Left cardiac atrium (tissue), 4 donors: ENCODE results near the gene SLC25A19. TPM values are rescaled to one million over a fixed set of nuclear protein-coding genes. Genes with fewer than 3 reads are reported as not detected.
"Not testable (repeated sequence)": the region's sequence is repeated elsewhere in the genome, so short reads cannot be mapped to it uniquely, and the experiment has no call there.

Experiments used
- ATAC-seq, 2 donors: fragments of 200-7000 bp; cut with Tn5 transposase; one replicate each; pipeline ENCODE4 v1.9.1; 2020; ENCODE audit warnings: mild to moderate bottlenecking in 2 of 2, moderate library complexity in 2 of 2
- DNase-seq: peaks from one replicate; pipeline ENCODE4 v3.0.0-alpha.2; 2020
- intact Hi-C, 2 donors: fragments of 100-400 bp; cut with DNase I; formaldehyde crosslinking; loops; one replicate each; pipeline versions ENCODE4 v1.14.1 to v1.15.1; 2022 to 2023
- total RNA-seq, 2 donors: library from RNA; stranded (reverse); fragmentation: NEBNext Ultra II Directional; extraction: Animal tissue kit (Norgen Biotek cat#: 25700); gene quantifications; one replicate each; pipeline ENCODE4 v1.2.1, GENCODE V29; 2021
- donor health status: DM: no; HTN: yes; CAD: no.
- donor health status: DM: no; HTN: yes; CAD: no; lungs with severe emphysema.
- donor health status: DM: yes; HTN: yes; CAD: no.
- donor health status: Dilated cardiomyopathy.

The SLC25A19 gene
- total RNA-seq, 2 donors from 2014 or later: 15.2 to 21.0 TPM

DNA sequence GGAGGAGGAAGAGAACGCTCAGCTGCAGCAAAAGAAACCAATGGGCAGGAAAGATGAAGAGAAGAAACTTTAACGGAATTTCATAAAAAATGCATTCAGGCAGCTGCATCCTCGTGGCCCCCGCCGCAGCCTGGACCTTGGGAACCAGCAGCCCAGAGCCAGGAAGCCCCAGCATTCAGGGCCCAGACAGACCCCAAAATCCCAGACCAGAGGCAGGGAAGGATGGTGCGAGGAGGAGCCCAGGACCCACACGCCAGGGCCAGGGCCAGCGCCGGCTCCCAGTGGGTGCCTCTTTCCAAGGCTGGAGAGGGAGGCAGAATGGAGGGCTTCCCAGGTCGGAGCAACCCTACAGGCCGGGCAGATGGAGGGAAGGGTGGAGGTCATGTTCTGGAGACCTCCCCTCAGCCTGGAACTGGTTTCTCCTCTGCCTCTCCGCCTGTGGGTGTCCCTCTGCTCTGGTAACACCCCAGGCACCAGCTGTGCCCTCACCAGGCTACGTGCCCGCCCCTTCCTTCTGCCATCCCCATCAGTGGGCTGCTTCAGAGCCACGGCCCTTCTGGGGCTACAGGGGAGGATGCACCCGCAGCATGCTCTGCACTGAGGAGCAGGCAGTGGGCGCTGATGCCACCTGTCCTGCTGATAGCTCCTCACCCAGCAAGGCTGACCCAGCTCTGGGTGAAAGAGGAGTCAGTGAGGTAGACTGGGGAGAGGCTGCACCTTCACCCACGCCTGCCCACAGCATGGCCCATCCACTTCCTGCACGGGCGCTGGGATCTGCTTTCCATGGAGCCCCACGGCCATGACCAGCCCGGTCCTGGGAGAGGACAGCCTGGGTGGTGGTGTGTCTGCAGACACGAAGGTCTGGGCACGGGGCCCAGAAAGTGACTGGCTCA is 17.0 kb downstream of the SLC25A19 start:
- DNase-seq: peak; percentile 75
- ATAC-seq: peak; percentile 12 to 28
- intact Hi-C loops: no loop called here

DNA sequence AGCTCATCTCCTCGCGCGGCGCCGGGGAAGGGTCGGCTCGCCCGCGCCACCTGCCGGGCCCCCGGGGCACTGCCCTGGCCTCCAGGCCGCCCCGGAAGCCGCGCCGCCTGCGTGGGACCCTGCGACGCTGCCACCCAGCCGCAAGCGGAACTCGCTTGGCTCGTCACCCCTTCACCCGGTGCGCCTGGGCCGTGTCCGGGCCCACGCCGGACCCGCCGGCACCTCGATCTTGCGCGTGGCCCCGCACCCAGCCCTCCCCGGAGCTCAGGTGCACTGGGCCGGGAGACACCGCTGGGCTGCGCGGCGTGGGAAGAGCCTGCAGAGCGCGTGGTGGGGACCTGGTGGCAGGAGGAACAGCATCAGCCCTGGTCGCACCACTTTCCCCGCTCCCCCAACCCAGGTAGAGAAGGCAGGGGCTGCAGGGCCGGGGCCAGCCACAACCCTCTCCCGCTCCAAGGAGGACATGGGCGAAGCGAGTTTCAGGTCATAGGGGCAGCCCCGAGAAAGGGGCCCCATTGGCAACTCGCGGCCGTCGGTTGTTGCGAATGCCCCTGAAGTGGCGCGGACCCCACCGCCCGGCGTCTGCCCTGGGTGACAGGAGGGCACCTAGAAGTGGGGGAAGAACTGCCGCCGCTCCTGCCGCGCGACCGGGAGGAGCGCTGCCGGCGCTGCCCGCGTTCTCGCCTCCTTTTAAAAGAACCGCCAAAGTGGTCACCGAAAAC is 17.8 kb downstream of the SLC25A19 start:
- ATAC-seq: peak; percentile 81 to 87

DNA sequence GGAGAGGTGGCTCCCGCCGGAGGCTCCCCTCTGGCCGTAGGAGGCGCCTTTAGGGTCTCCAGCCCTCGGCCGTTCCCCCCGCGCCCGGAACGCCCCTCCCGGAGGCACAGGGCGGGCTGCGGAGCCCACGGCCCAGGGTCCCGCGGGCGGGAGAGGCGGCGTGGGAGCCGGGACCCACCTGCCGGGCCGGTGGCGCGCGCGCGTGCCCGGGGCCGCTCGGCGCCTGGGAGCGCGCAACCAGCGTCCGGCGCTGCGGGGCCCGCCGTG is 18.3 kb downstream of the SLC25A19 start, which contains the start of gene MIF4GD:
Gene MIF4GD, minus strand, starts transcription at position 266 of the 267 bp plus-strand sequence. CDS start 1,036 bp downstream, outside the sequence.
- ATAC-seq (no peak), DNase-seq (no peak)
- intact Hi-C loops: no loop called here

More for the DNA sequence above, 17.8 kb downstream of the SLC25A19 start:
- intact Hi-C loops: no loop called here
- peak; percentile 84 for DNase-seq

DNA sequence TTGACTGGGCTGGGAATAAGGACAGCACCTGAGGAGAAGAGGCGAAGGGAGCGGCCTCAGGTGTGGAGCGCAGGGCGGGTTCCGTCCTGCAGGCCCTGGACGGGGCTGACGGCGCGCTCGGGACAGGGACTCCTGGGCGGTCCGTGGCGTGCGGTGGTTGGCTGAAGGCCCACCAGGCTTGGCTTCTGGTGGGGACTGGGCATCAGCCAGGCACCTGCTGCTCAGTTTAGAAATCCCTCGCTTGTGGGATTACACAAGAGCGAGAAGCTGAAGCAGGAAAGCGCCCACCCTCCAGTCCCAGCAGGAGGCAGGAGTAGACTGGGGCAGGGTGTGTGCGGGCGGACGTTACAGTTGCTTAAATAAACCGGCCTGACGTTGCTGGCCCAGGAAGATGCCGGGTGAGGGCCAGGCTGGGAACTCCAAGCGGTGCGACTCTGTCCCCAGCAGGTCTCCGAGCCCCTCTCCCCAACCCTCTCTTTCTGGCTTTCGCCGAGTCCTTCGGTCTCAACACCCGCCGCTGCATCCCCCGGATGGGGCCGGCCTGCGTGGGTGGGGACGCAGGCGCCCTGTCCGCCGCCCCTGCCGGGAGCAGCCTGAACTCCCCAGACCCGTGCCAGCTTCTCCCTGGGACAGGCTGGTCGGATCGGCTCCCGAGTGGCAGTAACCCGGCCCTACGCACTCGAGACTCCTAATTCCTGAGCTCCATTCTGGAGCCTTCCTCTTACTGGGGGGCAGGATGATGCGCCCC is 18.8 kb downstream of the SLC25A19 start:
- intact Hi-C loops: no loop called here
- ATAC-seq: peak; percentile 58 to 68
- peak; percentile 83 for DNase-seq

DNA sequence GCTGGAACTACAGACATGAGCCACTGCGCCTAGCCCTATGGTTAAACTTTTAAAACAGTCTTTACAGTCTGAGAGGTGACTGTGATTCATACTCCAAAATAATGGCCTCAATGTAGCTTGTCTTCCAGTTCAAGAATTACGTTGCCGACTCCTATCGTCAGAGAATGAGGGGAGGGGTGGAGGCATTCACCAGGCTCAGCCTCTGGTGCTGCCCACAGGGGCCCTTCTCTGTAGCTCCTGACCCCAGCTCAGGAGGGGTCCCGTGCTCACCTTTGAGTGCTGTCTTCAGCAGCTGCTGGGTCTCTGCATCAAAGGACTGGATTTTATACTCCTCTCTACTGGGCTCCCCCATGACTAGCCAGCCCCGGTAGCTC is 19.4 kb downstream of the SLC25A19 start:
- DNase-seq (no peak), ATAC-seq (no peak)
- intact Hi-C loops: no loop called here

DNA sequence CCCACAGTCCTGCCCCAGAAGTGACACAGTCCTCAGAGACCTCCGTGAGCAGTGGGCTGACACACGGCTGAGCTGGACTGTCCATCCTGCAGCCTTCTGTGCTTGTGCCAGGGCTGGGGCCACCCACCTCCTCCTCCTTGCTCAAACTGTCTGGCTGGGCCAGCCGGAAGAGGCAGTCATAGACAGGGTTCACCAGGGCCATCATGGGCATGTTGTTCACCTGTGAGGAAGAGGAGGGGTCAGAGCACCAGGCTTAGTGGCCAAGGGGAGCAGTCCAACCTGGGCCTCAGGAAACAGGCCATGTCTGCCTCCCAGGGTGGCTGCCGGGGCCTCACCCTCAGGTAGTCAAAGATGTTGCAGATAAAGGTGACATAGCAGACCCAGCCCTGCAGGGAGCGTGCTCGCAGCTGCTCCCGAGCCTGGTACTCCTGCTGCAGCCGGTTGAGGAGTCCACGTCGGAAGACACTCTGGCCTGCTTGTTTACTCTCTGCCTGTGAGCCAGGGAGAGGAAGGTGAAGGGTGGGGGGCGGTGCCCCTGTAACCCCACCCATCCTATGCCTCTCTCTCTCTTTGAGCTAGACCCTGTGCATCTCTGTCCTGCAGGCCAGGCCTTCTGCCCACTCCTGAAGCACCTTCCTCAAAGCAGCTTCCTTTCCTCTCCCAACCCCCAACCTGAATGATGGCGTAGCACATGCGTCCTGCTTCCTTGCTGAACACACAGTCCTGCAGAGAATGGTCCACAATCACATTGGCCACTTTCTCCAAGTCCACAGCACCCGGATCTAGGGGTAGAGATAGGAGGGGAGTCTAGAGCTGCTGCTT is 21.6 kb downstream of the SLC25A19 start:
- DNase-seq: no peak
- intact Hi-C loops: no loop called here
- ATAC-seq: no peak

DNA sequence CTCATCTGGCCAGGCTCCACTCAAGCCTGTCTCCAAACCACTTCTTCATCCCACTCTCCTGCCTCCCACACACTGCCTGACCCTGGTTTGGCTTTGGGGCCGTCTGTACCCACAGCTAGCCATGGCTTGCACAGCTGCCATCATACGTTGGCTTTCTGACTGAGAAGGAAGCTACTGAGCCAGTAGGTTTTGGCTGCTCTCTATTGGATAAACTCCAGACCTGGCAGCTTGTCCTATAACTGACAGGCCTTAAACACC is 22.2 kb downstream of the SLC25A19 start:
- ATAC-seq (no peak), DNase-seq (no peak)
- intact Hi-C loops: no loop called here

DNA sequence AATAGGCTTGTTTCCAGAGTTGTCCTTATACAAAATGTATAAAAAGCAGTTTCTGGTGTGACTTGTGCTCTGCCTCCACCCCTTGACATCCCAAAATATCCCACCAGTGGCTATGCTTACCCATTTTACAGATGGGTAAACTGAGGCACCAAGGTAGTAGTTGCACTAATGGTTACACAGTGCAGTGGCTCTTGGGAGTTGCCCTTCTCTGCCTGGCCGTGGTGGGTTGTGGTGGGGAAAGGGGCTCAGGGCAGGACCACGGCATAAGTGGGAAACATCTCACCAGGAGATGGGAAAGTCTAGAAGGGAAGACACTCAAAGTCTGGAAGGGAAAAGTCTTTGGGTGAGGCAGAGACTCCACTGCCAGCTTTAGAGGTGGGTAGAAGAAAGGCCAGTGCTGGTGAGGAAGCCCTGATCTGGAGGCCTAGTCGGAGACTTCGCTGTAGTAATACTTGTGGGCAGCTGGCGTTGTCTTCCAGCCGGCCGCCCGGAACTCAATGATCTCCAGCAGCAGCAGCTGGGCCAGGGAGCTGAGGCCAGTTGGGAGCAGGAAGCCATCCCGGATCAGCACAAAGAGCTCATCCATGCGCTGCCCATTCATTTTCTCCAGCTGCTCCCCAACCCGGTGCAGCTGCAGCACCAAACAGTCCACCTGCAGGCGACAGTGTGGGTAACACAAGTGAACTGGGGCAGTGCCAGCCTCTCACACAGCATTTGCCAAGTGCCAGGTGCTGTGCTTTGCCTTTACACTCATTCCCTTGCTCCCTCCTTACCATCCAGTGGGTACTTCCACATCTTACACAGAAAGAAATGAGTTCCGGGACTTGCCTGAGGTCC is 22.7 kb downstream of the SLC25A19 start:
- intact Hi-C loops: no loop called here
- DNase-seq: no peak
- no peak for ATAC-seq

DNA sequence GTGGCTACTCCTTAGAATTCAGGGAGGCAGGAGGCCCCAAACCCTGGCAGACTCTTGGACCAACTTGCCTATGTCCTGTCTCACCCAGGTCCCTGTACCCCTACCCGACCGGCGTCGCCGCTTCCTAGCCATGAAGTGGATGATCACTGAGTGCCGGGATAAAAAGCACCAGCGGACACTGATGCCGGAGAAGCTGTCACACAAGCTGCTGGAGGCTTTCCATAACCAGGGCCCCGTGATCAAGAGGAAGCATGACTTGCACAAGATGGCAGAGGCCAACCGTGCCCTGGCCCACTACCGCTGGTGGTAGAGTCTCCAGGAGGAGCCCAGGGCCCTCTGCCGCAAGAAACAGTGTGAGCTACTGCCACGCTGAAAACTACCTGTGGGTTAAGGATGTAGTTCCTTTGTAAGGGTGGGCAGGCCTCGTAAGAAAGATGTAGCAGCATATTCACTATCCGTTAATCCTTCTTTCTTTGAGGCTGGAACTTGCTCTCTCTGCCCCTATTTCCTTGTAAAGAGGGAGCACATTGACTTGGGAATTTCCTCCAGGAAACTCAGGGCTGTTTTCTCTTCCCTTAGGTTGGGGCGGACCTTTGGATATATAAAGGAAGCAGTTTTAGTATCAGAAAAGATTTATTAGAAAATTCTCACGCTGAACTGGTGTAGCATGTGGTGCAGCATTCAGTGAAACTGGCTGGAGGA is 23.5 kb downstream of the SLC25A19 start:
- ATAC-seq (no peak), DNase-seq (no peak)
- intact Hi-C loops: no loop called here

DNA sequence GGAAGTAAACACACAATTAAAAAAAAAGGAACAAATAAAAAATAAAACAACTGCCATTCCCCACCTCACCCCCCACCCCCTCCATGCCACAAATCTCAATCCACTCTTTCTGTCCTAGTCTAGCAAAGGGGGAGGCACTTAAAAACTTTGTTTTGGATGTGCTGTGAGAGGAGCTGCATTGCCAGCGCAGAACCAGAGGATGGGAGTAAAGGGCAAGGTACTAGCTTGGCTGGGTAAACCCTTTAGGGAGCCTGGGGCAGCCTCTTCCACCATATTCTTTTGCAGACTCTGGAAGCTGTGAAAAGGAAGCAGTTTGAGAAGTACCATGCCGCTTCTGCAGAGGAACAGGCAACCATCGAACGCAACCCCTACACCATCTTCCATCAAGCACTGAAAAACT is 26.2 kb downstream of the SLC25A19 start:
- ATAC-seq (no peak), DNase-seq (no peak)
- intact Hi-C loops: no loop called here

DNA sequence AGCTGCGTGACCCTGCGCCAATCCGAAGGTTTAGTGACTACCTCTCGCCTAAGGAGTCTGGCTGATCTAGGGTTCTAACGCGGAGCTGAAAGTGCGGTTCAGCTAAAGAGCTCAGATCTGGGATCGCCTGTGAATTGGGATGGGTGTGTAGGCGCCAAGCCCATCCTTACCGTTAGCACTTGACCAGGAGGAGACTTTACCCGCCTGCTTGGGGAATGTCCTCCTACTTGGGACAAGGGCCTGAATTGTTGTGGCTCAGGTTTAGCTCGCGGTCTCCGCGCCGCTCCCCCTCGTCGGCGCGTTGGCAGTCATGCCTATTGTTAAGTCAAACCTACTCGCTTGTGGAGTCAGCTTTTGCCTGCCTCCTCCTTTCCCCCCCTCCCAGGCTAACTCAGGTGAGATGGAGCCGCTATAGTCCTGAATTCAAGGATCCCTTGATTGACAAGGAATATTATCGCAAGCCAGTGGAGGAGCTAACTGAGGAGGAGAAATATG is 27.1 kb downstream of the SLC25A19 start:
- intact Hi-C loops: no loop called here
- peak in 1 of 2 donors; percentile 0 for ATAC-seq
- no peak for DNase-seq

DNA sequence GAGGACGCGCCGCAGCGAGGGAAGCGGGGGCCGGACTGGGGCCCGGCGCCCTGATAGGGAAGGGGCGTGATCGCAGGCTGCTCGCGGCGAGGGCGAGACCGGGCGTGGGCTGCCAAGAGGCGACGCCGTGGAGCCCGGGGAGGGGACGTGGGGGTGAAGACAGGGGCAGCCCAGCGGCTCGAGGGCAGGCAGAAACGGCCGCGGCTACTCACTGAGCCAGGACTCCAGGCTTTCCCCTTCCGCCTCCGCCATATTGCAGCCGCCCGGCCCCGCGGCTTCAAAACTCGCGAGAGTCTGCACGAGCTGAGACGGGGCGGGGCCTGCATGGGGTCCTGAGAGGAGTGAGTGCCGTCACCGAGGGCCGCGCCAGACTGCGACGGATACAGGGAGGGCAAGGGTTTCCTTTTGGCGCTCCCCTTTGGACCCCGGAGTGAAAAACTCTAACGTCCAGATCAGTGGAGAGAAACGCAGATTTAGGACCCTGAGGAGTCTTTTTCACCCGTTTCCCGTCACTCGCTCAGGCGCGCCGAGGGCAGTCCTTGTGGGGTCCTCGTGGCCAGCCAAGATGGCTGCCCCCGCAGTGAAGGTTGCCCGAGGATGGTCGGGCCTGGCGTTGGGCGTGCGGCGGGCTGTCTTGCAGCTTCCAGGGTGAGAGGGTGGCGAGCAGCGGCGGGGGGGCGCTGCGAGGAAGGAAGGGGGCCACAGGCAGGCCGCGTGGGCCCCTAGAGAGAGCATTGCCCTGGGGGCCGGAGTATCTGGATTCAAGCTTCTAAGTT is 27.7 kb downstream of the SLC25A19 start, which contains the start of the genes GGA3 and MRPS7:
Gene GGA3, minus strand, starts transcription at position 271 of the 776 bp plus-strand sequence. Its CDS starts 19 bp downstream, at position 252.
Gene MRPS7, plus strand, starts transcription at position 544 of the 776 bp plus-strand sequence. Its CDS starts 22 bp downstream, at position 566.
- intact Hi-C loops: no loop called here
- DNase-seq: peak; percentile 97
- ATAC-seq: peak; percentile 98

DNA sequence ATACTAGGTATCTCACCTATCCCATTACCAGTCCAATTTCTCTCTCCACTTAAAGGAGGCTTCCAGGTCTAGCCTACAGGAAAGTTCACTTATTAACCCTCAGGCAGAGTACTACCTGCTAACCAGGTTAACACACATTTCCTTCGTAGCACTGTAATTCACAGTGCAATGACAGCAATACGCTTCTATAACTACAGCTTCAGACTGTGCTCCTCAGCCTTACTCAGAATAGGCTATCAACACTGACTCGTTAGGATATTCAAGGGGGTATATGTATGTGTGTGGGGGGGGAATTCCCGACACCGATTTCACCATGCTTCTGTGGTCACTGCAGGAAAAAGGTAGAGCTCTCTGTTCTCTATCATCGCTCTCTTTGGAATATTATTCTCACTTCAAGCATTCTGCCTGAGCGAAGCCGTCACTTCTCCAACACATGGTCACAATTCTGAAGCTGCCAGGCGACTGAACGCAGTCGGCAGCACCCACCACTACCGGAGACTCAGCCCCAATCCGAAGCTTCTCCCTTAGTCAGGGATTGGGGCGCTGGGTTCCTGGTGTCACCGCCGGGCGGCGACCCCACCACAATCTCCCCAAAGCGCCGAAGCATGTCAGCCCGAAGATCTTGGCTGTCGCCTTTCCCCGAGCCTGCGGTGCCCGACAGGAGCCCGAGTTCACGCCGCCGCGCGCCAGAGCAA is 28.4 kb downstream of the SLC25A19 start:
- intact Hi-C loops: no loop called here
- DNase-seq (no peak), ATAC-seq (peak in 1 of 2 donors; percentile 11)

DNA sequence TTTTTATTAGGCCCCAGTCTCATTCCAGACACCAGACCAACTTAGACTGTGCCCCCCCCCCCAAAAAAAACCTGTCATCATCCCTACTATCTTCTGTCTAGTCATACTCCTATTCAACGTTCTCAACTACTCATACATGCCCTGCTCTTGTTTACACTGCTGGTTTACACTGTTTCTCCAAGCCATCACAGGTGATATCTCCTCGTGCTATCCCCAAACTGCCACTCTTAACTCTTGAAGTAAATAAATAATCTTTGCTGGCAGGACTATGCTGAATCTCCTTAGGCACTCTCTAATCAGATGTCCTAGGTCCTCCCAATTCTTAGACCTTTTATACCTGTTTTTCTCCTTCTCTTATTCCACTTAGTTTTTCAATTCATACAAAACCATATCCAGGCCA is 32.0 kb downstream of the SLC25A19 start:
- DNase-seq, ATAC-seq, intact Hi-C loops: not testable (repeated sequence)

DNA sequence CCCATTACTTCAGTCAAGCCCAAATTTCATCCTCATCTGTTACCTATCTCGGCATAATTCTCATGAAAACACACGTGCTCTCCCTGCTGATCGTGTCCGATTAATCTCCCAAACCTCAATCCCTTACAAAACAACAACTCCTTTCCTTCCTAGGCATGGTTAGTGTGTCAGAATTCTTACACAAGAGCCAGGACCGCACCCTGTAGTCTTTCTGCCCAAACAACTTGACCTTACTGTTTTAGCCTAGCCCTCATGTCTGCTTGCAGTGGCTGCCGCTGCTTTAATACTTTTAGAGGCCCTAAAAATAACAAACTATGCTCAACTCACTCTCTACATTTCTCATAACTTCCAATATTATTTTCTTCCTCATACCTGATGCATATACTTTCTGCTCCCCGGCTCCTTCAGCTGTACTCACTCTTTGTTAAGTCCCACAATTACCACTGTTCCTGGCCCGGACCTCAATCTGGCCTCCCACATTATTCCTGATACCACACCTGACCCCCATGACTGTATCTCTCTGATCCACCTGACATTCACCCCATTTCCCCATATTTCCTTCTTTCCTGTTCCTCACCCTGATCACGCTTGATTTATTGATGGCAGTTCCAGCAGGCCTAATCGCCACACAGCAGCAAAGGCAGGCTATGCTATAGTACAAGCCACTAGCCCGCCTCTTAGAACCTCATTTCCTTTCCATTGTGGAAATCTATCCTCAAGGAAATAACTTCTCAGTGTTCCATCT is 33.1 kb downstream of the SLC25A19 start:
- ATAC-seq, DNase-seq, intact Hi-C loops: not testable (repeated sequence)
